K562 treated with DMSO at 1 percent for 48 hours (cell line): ENCODE data around the gene RSPO1. TPM values are rescaled to one million over a fixed set of nuclear protein-coding genes. Genes with fewer than 3 reads are reported as not detected.

Source experiments
- total RNA-seq: library from RNA; unstranded; fragments of 300-600 nt; gene quantifications from 2 replicates; pipeline ENCODE4 v1.2.3, GENCODE V29; 2022; ENCODE audit warnings: low replicate concordance; ENCODE audit errors: extremely low read depth

The RSPO1 gene, protein sequence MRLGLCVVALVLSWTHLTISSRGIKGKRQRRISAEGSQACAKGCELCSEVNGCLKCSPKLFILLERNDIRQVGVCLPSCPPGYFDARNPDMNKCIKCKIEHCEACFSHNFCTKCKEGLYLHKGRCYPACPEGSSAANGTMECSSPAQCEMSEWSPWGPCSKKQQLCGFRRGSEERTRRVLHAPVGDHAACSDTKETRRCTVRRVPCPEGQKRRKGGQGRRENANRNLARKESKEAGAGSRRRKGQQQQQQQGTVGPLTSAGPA
- not detected in 2 replicates for total RNA-seq

GRCh38 chr1:37634244-37634991, at the start of gene RSPO1:
Gene RSPO1 (minus strand): TSS chr1:37634892. CDS start chr1:37629661, 5,231 bp downstream.

GRCh38 chr1:37595440-37596181, 39.1 kb downstream of the RSPO1 start, which contains the start of gene GNL2:
Gene GNL2 (minus strand): TSS chr1:37595937. CDS start chr1:37595822, 115 bp downstream.

Other genes with a start within 250 kb of the RSPO1 start
- gene ZC3H12A, start 160.3 kb downstream of the RSPO1 start, total RNA-seq, result not detected in 2 replicates
- gene MEAF6, start 120.1 kb downstream of the RSPO1 start, total RNA-seq, result not detected in 2 replicates
- not detected in 2 replicates for gene SNIP1, start 80.6 kb downstream of the RSPO1 start, total RNA-seq
- gene DNALI1, start 78.0 kb downstream of the RSPO1 start, total RNA-seq, result not detected in 2 replicates
- not detected in 2 replicates for gene GNL2, start 39.0 kb downstream of the RSPO1 start, total RNA-seq
- not detected in 2 replicates for gene CDCA8, start 57.6 kb upstream of the RSPO1 start, total RNA-seq
- gene EPHA10, start 130.2 kb upstream of the RSPO1 start, total RNA-seq, result not detected in 2 replicates
- not detected in 2 replicates for gene MANEAL, start 159.0 kb upstream of the RSPO1 start, total RNA-seq
- not detected in 2 replicates for gene C1orf122, start 172.9 kb upstream of the RSPO1 start, total RNA-seq
- not detected in 2 replicates for gene YRDC, start 173.3 kb upstream of the RSPO1 start, total RNA-seq
- gene MTF1, start 224.7 kb upstream of the RSPO1 start, total RNA-seq, result not detected in 2 replicates